ENCODE results near the gene HMMR. TPM values are rescaled to one million over a fixed set of nuclear protein-coding genes. Genes with fewer than 3 reads are reported as not detected.

The HMMR gene
- total and polyA plus RNA-seq, 2 donors (not counting 1 experiment from before 2014, with no cell fraction given) = 0.34 to 1.6 TPM

DNA sequence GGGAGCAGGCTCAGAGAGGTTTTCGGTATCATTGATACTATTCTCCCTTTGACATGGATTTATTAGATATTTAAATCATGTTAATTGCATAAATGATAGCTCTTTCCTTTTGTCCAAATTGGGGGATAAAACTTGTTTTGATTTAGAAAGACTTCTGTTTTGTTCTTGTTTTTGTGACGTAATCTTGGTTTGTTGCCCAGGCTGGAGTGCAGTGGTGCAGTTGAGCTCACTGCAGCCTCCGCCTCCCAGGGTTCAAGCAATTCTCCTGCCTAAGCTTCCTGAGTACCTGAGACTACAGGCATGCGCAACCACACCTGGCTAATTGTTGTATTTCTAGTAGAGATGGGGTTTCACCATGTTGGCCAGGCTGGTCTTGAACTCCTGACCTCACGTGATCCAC lies 52.1 kb downstream of the HMMR start:
- H3K4me1 Mint-ChIP-seq = peaks cover 48% of the 10 kb centered on the region
- H3K27ac Mint-ChIP-seq = no peak overlapping the region
- Histone ChIP-seq H2AFZ (ENCODE audit: insufficient read depth, low read depth, low read length, poor library complexity, severe bottlenecking) (no peak overlapping the region), H3K9ac (ENCODE audit: low read length) (no peak overlapping the region), H3K4me1 (ENCODE audit: control insufficient read depth in 2 of 2, insufficient read depth in 2 of 2, low read length in 2 of 2) (peaks cover 14 to 36% of the 10 kb centered on the region in 2 donors), H3K4me3 (ENCODE audit: control extremely low read depth in 1 of 5, extremely low read depth in 1 of 5, insufficient read depth in 1 of 5, low read depth in 2 of 5, low read length in 4 of 5) (no peak overlapping the region), H3K27me3 (replicated peaks in 1 of 4; ENCODE audit: control extremely low read depth in 1 of 4, control insufficient read depth in 3 of 4, insufficient read depth in 4 of 4, low read length in 3 of 4) (no peaks in the 10 kb centered on the region), H3K79me2 (ENCODE audit: control insufficient read depth, insufficient read depth, low read length) (peaks cover 90% of the 10 kb centered on the region), H4K20me1 (ENCODE audit: control insufficient read depth, insufficient read depth, low read length, poor library complexity, severe bottlenecking) (peaks cover 25% of the 10 kb centered on the region), H3K9me3 (ENCODE audit: control extremely low read depth in 1 of 3, control insufficient read depth in 2 of 3, insufficient read depth in 1 of 3, low read length in 2 of 3) (no peaks in the 10 kb centered on the region), H3K27ac (ENCODE audit: low read length in 2 of 2) (no peak overlapping the region), H3K4me2 (replicated peaks; ENCODE audit: low read depth, low read length, poor library complexity, severe bottlenecking) (no peak overlapping the region), H3K36me3 (replicated peaks in 1 of 2; ENCODE audit: control extremely low read depth in 1 of 2, control insufficient read depth in 1 of 2, extremely low read depth in 1 of 2, insufficient read depth in 2 of 2, low read length in 1 of 2) (peaks cover 23 to 60% of the 10 kb centered on the region in 2 experiments)
- ATAC-seq (ENCODE audit: low read depth) = no peak
- no peak for TF ChIP-seq EZH2 (IDR thresholded peaks at IDR 0.05; ENCODE audit: borderline replicate concordance, insufficient read depth, low read depth, low read length, poor library complexity, severe bottlenecking)
- TF ChIP-seq, protein P1, sequence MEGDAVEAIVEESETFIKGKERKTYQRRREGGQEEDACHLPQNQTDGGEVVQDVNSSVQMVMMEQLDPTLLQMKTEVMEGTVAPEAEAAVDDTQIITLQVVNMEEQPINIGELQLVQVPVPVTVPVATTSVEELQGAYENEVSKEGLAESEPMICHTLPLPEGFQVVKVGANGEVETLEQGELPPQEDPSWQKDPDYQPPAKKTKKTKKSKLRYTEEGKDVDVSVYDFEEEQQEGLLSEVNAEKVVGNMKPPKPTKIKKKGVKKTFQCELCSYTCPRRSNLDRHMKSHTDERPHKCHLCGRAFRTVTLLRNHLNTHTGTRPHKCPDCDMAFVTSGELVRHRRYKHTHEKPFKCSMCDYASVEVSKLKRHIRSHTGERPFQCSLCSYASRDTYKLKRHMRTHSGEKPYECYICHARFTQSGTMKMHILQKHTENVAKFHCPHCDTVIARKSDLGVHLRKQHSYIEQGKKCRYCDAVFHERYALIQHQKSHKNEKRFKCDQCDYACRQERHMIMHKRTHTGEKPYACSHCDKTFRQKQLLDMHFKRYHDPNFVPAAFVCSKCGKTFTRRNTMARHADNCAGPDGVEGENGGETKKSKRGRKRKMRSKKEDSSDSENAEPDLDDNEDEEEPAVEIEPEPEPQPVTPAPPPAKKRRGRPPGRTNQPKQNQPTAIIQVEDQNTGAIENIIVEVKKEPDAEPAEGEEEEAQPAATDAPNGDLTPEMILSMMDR (IDR thresholded peaks at IDR 0.05) = no peak
- no peaks in the 10 kb centered on the region for H3K27me3 Mint-ChIP-seq
- DNase-seq = no peak
- H3K4me3 Mint-ChIP-seq = no peak overlapping the region
- POLR2A ChIA-PET = no interaction called here
- whole genome bisulfite sequencing (ENCODE audit: insufficient coverage) = 100% methylated on average over 1 of the region's 5 CpGs
- CTCF ChIA-PET = no interaction called here
- H3K9me3 Mint-ChIP-seq (ENCODE audit: insufficient read depth) = no peaks in the 10 kb centered on the region
- intact Hi-C loops (cut with micrococcal nuclease) = no loop called here

DNA sequence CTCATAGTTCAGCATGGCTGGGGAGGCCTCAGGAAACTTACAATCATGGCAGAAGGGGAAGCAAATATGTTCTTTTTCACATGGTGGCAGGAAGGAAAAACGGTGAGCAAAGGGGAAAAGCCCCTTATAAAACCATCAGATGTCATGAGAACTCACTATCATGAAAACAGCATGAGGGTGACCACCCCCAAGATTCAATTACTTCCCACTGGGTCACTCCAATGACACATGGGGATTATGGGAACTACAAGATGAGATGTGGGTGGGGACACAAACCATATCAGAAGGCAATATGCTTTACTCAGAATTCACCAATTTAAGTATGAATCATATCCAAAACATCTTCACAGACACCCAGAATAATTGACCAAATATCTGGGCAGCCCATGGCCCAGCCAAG lies 64.7 kb downstream of the HMMR start:
- Histone ChIP-seq H3K79me2 (ENCODE audit: control insufficient read depth, insufficient read depth, low read length) (no peaks in the 10 kb centered on the region), H2AFZ (ENCODE audit: insufficient read depth, low read depth, low read length, poor library complexity, severe bottlenecking) (no peak overlapping the region), H3K4me1 (ENCODE audit: control insufficient read depth in 2 of 2, insufficient read depth in 2 of 2, low read length in 2 of 2) (no peaks in the 10 kb centered on the region), H3K9me3 (ENCODE audit: control extremely low read depth in 1 of 3, control insufficient read depth in 2 of 3, insufficient read depth in 1 of 3, low read length in 2 of 3) (no peaks in the 10 kb centered on the region), H3K4me2 (replicated peaks; ENCODE audit: low read depth, low read length, poor library complexity, severe bottlenecking) (no peak overlapping the region), H3K36me3 (replicated peaks in 1 of 2; ENCODE audit: control extremely low read depth in 1 of 2, control insufficient read depth in 1 of 2, extremely low read depth in 1 of 2, insufficient read depth in 2 of 2, low read length in 1 of 2) (peaks cover 0 to 13% of the 10 kb centered on the region in 2 experiments), H3K27ac (ENCODE audit: low read length in 2 of 2) (no peak overlapping the region), H3K9ac (ENCODE audit: low read length) (no peak overlapping the region), H4K20me1 (ENCODE audit: control insufficient read depth, insufficient read depth, low read length, poor library complexity, severe bottlenecking) (no peaks in the 10 kb centered on the region), H3K27me3 (replicated peaks in 1 of 4; ENCODE audit: control extremely low read depth in 1 of 4, control insufficient read depth in 3 of 4, insufficient read depth in 4 of 4, low read length in 3 of 4) (no peaks in the 10 kb centered on the region), H3K4me3 (ENCODE audit: control extremely low read depth in 1 of 5, extremely low read depth in 1 of 5, insufficient read depth in 1 of 5, low read depth in 2 of 5, low read length in 4 of 5) (no peak overlapping the region)
- no peak for ATAC-seq (ENCODE audit: low read depth)
- no peak for DNase-seq
- CTCF ChIA-PET = no interaction called here
- Mint-ChIP-seq H3K9me3 (ENCODE audit: insufficient read depth) (no peaks in the 10 kb centered on the region), H3K27ac (no peak overlapping the region), H3K4me1 (peaks cover 4% of the 10 kb centered on the region), H3K4me3 (no peak overlapping the region), H3K27me3 (no peaks in the 10 kb centered on the region)
- no CpG with 5 or more reads among the region's 1 CpG for WGBS (ENCODE audit: insufficient coverage)
- intact Hi-C loops (cut with micrococcal nuclease) = no loop called here
- no peak for TF ChIP-seq EZH2 (IDR thresholded peaks at IDR 0.05; ENCODE audit: borderline replicate concordance, insufficient read depth, low read depth, low read length, poor library complexity, severe bottlenecking)
- TF ChIP-seq, protein P1 (IDR thresholded peaks at IDR 0.05) = no peak
- POLR2A ChIA-PET = no interaction called here
